Astrocyte (in vitro differentiated cells and primary cell): ENCODE data around the gene GUCA1A.

Experiments used
- CTCF ChIP-seq: IDR thresholded peaks from 2 replicates; pipeline ENCODE4 v1.5.1; 2011; ENCODE audit warnings: low read depth, mild to moderate bottlenecking, inconsistent platforms, low read length, moderate library complexity; ENCODE audit not compliant: insufficient read depth
- EZH2 ChIP-seq: IDR thresholded peaks from 2 replicates; pipeline ENCODE4 v1.6.1; 2012; ENCODE audit warnings: mild to moderate bottlenecking, low read length, inconsistent platforms; ENCODE audit not compliant: insufficient read depth

- TF ChIP-seq CTCF: no peak
- no peak for TF ChIP-seq EZH2
Measured at GRCh38 chr6:42135161-42135560, 38.0 kb upstream of the GUCA1A start.
